HUDEP-2 (cell line): Measurements from ENCODE around the gene STRN3.
"Not testable (repeated sequence)": the region's sequence is repeated elsewhere in the genome, so short reads cannot be mapped to it uniquely, and the experiment has no call there.

Experiments
- DNase-seq, 76 experiments: peaks; one replicate each; lab custom pipeline; 2025; ENCODE audit not compliant: unreplicated experiment in 76 of 76; lab: John Stamatoyannopoulos, UW

STRN3 gene

DNA sequence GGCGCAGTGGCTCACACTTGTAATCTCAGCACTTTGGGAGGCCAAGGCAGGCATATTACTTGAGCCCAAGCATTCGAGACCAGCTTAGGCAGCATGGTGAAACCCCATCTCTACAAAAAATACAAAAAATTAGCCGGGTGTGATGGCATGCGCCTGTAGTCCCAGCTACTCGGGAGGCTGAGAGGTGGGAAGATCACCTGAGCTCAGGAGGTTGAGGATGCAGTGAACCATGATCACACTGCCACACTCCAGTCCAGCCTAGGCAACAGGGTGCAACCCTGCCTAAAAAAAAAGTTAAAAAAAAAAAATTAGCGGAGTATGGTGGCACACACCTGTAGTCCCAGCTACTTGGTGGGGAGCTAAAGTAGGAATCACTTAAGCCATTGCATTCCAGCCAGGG lies 22.2 kb downstream of the STRN3 start:
- DNase-seq, result not testable (repeated sequence)

DNA sequence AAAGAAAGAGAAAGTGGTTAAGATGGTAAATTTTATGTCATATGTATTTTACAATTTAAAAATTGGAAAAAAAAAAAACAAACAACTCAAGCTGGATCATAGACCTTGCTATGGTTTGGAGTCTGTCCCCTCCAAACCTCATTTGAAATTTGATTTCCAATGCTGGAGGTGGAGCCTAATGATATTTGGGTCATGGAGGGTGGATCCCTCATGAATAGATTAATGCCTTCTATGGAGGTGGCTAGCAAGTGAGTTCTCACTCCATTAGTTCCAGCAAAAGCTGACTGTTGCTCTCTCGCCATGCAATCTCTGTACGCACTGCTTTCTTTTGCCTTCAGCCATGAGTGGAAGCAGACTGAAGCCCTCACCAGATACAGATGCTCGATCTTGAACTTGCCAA lies 22.9 kb downstream of the STRN3 start:
- DNase-seq, result no peak

DNA sequence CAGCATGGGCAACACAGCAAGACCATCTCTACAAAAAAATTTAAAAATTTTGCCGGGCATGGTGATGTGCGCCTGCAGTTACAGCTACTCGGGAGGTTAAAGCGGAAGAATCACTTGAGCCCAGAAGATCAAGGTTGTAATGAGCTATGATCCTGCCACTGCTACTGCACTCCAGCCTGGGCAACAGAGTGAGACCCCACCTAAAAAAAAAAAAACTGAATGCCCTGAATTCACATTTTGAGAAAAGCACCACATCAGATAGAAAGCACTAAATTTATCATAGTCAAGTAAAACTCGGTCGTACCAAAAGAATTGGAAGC lies 24.9 kb downstream of the STRN3 start:
- DNase-seq, result no peak

DNA sequence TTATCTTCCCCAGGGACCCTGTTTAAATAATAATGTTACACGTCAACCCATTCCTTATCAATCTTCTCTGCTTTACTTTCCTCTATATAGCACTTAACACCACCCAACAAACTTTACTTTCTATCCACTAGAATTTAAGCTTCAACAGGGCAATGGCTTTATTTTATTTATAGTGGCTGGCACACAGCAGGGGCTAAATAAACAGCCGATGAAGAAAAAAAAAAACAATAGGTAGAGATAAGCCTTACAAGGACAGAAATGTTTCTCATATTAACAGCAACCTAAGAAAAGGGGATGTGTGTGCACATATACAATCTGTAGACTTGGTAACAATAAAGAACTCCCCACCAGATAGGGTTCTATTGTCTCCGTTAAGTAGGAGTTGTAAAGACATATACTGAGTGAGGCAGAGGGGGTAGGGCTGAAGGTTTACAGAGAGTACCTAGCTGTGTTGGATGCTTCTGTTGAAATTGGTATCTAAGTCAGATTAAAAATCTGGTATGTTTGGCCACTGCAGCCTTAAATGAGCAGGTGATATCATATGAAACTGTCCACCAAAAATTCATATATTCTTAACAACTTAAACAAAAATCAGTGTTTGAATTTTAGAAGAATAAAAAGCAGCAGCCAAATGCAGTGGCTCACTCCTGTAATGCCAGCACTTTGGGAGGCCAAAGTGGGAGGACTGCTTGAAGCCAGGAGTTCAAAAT lies 25.4 kb downstream of the STRN3 start:
- DNase-seq, result no peak

DNA sequence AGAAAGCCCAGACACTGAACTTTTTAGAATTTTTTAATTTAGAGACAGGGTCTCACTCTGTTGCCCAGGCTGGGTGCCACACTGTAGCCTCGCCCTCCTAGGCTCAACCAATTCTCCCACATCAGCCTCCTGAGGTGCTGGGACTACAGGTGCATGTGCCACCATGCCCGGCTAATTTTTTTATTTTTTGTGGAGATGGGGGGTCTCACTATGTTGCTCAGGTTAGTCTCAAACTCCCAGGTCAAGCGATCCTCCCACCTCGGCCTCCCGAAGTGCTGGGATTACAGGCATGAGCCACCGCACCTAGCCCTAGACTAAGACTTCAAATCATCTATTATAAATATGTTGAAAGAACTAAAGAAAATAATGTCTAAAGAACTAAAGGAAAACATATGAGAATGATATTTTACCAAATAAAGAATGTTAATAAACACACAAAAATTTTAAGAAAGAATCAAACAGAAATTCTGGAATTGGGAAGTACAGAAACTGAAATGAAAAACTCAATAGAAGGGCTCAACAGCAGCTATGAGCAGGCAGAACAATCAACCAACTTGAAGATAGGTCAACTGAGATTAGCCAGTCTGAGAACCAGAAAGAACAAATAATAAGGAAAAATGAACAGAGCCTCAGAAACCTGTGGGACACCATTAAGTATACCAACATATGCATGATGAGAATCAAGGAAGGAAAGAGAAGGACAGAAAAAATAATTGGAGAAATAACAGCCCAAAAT lies 27.0 kb downstream of the STRN3 start:
- DNase-seq, result no peak

DNA sequence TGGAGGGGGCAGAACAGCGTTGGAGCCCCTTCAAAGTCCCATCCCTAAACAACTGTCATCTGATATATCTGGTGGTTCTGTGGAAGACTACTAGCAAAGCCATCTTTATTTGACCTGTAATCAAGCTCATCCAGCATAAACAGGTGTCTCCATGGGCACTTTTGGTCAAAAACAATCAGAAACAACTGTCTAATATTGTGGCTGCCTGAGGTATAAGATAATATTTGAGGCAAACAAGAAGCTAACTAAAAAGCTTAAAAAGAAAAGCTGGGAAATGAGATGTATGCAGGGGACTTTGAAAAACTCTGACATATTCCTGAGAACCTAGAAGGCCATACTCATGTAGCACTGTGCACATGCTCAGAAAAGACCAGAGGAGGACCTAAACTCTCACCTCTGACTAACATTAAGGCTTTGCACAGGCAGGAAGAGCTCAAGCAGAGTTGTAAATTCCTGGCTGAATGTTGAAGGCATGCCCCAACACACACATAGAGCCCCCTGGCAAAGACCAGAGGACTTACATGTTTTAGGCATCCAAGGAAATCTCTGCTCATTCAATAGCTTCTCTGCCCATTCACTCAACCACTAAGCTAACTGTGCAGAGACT lies 28.0 kb downstream of the STRN3 start:
- DNase-seq, result no peak

DNA sequence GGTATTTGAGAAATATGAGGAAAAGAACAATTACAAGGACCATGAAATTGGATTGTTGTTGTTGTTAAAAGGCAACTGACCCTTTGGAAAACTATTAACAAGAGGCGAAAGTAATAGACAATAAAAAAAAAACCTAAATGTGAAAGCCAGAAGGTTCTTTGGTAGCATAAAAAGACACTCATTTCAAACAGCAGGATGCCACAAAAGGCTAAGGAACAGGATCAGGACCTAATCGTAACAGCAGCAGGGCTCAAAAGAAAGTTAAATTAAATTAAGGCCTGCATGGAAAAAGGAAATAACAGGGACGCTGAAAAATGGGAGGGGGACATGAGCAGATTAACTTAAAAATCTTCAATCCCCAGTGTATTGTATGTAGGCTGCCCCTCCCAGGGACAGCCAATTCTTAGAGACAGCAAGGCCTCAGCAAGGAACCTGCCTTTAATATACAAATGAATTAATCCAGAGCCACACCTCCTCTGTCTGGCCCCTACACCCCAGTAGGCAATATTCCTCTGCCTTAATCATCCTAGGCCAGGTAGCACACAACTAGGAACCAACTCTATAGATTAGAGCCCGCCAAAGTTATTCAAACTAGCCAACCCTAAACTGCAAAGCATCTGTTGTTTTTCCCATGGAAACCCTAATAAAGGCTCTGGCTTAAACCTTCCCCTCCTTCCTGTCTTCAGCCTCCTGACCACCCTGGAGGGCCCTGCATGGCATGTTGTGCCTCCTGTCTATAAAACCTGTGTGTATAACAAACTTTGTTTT lies 29.1 kb downstream of the STRN3 start:
- DNase-seq, result no peak

DNA sequence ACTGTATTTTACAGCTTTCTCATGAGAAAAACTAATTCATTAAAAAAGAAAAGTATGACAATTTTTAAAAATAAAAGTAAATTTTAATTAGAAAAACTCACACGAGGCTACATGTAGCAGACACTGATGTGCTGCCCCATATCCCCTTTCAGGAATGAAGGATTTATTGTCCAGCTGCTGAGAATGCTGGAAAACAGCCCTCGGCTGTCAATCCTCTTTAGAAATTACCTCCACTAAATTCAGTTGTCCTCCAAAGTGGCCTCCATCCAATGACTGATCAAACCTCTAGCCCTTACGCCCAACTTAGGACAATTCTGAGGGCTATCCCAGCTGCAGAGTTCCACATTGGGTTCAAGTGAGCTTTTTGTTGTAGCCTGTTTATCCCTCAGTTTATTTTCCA lies 30.5 kb downstream of the STRN3 start:
- no peak for DNase-seq

DNA sequence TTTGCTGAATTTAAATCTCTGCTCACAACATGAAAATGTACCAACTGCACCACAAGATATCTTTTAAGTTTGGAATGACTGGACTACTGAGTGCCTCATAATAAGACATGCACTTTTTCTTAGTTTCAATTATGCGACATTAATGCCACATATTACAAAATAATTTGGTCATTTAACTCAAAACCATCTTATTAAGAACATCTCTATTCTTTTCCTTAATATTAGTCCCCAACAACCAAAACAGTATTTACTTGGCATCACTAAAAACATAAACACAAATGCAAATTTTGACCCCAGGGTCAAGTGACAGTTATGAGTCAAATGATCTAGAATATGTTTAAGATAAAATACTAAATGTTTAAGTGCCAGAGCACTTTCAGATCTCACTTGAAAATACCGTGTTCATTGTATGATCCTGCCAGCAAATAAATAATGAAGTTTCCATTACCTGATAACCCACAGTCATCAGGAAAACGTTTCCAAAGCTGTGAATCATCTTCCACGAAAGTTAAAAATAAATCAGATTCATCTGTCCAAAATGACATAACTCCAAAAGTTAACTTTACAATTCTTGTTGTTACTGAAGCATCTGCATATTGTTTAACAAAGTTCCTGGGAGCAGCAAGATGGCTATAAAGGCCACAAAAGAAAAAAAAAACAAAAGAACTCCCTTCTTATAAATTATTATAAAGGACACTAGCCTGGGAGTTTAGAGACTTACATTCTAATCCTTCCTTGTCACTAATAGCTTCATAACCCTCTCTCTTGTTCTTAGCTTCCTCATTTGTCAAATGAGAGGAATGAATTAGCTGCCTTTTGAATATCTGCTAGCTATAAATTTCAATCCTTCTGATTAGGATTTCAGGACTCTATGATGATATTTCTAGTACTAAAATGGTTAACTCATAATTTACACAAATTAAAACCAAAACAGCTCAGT lies 31.2 kb downstream of the STRN3 start:
- DNase-seq, result peak in 1 of 76 experiments; percentile 6

DNA sequence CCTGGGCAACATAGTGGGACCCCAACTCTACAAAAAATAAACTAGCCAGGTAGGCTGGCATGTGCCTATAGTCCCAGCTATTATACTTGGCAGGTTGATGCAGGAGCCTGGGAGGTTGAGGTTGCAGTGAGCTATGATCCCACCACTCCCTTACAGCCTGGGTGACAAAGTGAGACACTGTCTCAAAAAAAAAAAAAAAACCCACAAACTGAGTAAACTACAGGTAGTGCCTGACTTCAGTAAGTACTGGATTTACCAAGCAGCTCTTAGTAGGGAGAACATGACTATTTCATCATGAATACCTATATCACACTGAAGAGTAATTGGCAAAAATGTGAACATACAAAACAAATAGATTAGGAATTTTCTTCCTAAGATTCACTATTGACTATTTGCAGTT lies 33.1 kb downstream of the STRN3 start:
- DNase-seq, result no peak

DNA sequence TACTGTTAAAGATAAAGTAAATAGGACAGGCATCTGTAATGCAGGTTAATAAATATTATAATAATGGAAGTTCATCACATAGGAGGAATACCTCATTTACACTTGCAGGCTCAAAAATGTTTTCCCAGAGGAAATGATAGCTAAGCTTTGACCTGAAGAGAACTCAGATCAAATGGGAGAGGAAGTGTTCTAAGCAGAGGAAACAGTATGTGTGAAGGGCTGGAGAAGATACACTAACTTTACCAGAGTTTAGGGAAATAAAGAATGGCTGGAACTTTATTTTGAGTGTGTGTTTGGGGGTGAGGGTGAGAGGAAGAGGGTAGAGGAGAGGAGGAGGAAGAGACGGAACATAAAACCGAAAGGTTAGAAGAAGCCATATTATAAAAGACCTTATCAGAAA lies 34.8 kb downstream of the STRN3 start:
- no peak for DNase-seq

DNA sequence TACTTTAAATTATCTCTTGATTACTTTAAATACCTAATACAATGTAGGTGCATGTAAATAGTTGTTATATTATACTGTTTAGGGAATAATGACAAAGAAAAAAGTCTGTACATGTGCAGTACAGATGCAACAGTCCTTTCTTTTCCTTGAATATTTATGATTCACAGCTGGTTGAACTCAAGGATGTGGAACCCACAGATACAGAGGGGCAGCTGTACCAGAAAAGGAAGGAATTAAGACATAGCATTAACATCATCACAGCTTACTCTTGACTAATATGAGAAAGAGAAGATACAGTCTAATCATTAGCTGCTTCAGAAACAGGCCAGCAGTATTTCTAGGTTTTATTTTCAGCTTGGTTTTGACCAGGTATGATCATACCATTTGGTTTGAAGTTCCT lies 35.4 kb downstream of the STRN3 start:
- DNase-seq, result no peak

DNA sequence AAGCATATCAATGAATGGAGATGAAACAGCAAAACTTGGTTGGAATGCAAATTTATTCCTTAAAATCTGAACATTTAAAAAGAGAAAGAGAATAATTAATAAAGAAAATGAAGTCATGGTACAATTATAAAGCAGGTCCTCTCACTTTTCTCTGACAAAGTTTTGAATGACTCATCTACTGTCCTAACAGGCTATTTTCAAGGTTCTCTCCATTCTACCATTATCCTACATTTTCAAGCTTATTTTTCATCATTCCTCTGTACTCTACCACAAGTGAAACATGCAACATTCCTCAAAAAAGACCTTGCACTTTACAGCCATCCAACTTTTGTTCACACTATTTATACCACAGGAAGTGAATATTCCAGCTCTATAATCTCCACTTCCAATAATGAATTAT lies 37.7 kb downstream of the STRN3 start:
- DNase-seq, result no peak

DNA sequence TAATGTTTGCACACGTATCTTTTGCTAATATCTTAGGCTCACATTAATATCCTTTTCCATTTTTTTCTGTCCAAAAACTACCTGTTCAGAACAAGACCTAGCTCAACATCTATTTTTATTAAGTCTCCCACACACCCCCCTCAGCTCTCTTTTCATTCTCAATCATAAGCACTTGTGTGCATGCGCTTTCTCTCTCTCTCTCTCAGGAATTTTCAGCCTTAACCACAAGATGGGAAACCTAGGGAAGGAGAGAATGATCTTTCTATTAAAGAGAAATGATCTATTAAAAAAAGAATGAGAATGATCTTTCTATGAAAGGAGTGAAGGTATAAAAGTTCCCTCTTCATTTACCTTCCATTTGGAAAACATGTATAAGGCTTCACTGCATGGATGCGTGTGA lies 40.4 kb downstream of the STRN3 start:
- no peak for DNase-seq

DNA sequence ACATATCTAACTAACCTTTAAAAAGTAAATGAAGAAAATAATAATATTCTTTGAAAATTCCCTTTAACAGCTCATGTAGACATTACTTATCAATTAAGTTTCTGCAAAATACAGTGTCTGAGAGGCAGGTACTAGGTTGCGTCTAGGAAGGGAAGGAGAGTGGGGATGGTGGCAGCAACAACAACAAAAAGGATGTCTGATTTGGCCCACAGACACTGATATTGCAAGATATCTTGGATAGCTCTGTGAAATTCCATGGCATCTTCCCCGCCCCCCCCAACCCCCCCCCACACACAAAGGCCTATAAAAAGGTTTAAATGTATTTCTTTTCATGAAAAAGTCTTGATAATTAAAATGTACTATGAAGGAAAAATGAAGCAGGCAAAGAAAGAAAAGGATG lies 42.3 kb downstream of the STRN3 start:
- DNase-seq, result no peak

DNA sequence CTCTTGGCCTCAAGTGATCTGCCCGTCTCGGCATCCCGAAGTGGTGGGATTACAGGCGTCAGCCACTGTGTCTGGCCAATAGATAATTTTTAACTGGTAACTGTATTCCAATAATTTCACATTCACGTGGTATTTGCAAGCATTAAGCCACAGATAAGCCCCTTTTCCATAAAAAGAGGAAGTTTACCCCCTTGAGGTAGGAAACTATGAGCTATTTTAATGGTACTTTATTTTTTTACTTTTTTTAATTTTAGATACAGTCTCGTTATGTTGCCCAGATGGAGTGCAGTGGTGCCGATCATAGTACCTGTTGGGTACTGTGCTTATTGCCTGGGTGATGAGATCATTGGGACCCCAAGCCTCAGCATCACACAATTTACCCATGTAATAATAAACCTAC lies 43.6 kb downstream of the STRN3 start:
- peak in 7 of 76 experiments; percentile 5 to 38 (median 8) for DNase-seq

DNA sequence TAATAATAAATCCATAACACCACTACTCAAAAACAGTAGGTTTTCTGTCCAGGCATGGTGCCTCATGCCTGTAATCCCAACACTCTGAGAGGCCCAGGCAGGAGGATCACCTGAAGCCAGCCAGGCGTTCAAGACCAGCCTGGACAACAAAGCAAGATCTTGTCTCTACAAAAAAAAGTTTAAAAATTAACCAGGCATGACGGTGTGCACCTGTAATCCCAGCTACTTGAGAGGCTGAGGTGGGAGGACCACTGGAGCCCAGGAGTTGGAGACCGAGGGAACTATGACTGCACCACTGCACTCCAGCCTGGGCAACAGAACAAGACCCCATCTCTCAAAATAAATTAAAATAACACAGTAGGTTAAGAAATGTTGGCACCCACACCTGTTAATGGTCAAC lies 45.2 kb downstream of the STRN3 start:
- DNase-seq, result no peak

DNA sequence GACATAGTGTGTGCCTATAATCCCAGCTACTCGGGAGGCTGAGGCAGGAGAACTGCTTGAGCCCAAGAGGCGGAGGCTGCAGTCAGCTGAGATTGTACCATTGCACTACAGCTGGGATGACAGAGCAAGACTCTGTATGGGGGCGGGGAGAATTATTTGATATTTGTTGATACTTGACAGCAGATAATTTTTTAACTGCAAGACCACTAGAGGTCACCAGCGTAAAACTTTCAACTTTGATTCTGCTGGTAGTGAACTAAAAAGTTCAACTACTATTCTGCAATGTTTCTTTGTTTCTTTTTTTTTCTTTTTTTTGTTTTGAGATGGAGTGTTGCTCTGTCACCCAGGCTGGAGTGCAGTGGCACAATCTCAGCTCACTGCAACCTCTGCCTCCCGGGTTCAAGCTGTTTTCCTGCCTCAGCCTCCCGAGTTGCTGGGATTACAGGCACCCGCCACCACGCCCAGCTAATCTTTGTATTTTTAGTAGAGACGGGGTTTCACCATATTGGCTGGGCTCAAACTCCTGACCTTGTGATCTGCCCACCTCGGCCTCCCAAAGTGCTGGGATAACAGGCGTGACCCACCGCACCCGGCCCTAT lies 46.0 kb downstream of the STRN3 start:
- peak in 44 of 76 experiments; percentile 6 to 79 (median 50) for DNase-seq

DNA sequence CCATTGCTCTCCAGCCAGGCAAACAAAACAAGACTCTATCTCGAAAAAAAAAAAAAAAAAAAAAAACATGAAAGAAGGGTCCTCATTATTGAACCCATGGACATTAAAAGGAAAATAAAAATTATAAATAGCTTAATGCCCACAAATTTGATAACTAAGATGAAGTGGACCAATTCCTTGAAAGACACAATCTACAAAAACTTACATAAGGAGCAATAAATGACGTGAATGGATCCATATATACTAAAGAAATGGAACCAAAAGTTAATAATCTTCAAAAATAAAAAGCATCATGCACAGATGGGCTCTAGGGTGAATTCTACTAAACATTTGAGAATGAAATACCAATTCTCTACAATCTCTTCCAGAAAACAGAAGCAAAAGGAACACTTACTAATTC lies 48.4 kb downstream of the STRN3 start:
- DNase-seq, result no peak

DNA sequence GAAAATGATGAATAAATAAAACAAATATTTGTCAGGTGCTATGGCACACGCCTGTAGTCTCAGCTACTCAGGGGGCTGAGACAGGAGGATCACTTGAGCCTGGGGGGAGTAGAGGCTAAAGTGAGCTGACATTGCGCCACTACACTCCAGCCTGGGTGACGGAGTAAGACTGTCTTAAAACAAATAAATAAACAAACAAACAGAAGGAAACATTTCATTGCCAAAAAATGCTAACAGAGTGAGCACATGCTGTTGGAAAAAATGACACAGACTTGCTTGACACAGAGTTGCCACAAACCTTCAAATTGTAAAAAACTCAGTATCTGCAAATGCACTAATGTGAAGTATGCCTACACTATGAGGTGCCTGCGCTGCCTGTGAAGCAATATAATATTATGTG lies 51.6 kb downstream of the STRN3 start:
- DNase-seq, result no peak
